ENCODE data around the gene SYNJ2.
A peak's percentile ranks its signal among the peaks of the same experiment; 100 is the strongest.

The SYNJ2 gene

GRCh38 chr6:158118886-158119285 is 137.2 kb downstream of the SYNJ2 start:
- no peak for DNase-seq

GRCh38 chr6:158121335-158121734 is 139.7 kb downstream of the SYNJ2 start:
- no peak for DNase-seq

GRCh38 chr6:158122048-158122447 is 140.4 kb downstream of the SYNJ2 start:
- DNase-seq: no peak

- no peak for DNase-seq
Measured at GRCh38 chr6:158124288-158124687, 142.6 kb downstream of the SYNJ2 start.

- no peak for DNase-seq
Measured at GRCh38 chr6:158125271-158125670, 143.6 kb downstream of the SYNJ2 start.

- no peak for DNase-seq
Measured at GRCh38 chr6:158131926-158132325, 150.3 kb downstream of the SYNJ2 start.

GRCh38 chr6:158142789-158143188 is 161.1 kb downstream of the SYNJ2 start:
- DNase-seq: no peak

- DNase-seq: peak in 1 of 51 donors; percentile 3
Measured at GRCh38 chr6:158143700-158144099, 162.0 kb downstream of the SYNJ2 start.
